ENCODE results near the gene ZBP1.

The ZBP1 gene

GRCh38 chr20:57566803-57567459, 53.3 kb downstream of the ZBP1 start:
- H3K27ac ChIP-seq = no peak overlapping the region
- TF ChIP-seq ZFX (IDR thresholded peaks at IDR 0.05; ENCODE audit: borderline replicate concordance) = no peak
- TF ChIP-seq, protein P1, sequence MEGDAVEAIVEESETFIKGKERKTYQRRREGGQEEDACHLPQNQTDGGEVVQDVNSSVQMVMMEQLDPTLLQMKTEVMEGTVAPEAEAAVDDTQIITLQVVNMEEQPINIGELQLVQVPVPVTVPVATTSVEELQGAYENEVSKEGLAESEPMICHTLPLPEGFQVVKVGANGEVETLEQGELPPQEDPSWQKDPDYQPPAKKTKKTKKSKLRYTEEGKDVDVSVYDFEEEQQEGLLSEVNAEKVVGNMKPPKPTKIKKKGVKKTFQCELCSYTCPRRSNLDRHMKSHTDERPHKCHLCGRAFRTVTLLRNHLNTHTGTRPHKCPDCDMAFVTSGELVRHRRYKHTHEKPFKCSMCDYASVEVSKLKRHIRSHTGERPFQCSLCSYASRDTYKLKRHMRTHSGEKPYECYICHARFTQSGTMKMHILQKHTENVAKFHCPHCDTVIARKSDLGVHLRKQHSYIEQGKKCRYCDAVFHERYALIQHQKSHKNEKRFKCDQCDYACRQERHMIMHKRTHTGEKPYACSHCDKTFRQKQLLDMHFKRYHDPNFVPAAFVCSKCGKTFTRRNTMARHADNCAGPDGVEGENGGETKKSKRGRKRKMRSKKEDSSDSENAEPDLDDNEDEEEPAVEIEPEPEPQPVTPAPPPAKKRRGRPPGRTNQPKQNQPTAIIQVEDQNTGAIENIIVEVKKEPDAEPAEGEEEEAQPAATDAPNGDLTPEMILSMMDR (IDR thresholded peaks at IDR 0.05) = no peak

DNA sequence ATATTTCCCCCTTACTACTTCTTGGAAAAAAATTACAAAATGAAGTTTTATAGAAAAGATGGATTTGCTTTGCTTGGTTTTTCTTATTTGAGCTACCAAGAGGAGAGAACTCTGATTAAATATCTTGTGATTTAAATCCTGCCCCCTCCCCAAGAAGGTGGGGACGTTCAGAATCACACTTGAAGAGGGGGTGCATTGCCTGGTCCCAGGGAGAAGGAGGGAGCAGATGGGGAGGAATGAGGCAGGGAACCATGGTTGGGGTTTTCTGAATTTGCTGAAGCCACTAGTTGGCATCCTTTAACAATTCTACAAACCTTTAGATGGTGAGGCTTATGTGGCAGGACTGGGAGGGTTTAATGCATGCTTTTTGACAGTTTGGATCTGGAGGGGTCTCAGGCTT, 53.8 kb downstream of the ZBP1 start:
- H3K27ac ChIP-seq = no peak overlapping the region
- TF ChIP-seq, protein P1 (IDR thresholded peaks at IDR 0.05) = no peak
- TF ChIP-seq ZFX (IDR thresholded peaks at IDR 0.05; ENCODE audit: borderline replicate concordance) = no peak

DNA sequence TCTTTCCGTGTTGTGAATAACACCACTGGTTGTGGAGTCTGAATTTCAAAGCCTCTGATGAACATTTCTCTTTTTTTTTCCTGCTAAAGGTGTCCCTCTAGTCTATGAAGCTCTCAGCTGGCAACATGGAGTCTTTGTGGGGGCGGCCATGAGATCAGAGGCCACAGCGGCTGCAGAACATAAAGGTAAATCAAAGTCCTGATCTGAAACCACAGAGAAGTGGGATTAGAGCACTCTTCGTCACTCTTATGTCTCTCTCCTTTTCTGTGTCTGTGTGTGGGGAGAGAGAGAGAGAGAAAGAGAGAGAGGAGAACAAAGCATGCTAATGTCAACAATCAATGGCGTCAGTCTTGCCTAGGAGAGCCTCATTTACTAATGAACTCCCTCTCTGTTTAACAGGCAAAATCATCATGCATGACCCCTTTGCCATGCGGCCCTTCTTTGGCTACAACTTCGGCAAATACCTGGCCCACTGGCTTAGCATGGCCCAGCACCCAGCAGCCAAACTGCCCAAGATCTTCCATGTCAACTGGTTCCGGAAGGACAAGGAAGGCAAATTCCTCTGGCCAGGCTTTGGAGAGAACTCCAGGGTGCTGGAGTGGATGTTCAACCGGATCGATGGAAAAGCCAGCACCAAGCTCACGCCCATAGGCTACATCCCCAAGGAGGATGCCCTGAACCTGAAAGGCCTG, 55.1 kb downstream of the ZBP1 start:
- no peak overlapping the region for H3K27ac ChIP-seq
- TF ChIP-seq, protein P1 (IDR thresholded peaks at IDR 0.05) = no peak
- no peak for TF ChIP-seq ZFX (IDR thresholded peaks at IDR 0.05; ENCODE audit: borderline replicate concordance)

GRCh38 chr20:57564180-57564802, 55.9 kb downstream of the ZBP1 start:
- H3K27ac ChIP-seq = no peak overlapping the region
- TF ChIP-seq, protein P1 (IDR thresholded peaks at IDR 0.05) = no peak
- no peak for TF ChIP-seq ZFX (IDR thresholded peaks at IDR 0.05; ENCODE audit: borderline replicate concordance)

- no peak for TF ChIP-seq ZFX (IDR thresholded peaks at IDR 0.05; ENCODE audit: borderline replicate concordance)
- TF ChIP-seq, protein P1 (IDR thresholded peaks at IDR 0.05) = no peak
- H3K27ac ChIP-seq = no peak overlapping the region
These were observed 56.7 kb downstream of the ZBP1 start for GRCh38 chr20:57563522-57563921.

DNA sequence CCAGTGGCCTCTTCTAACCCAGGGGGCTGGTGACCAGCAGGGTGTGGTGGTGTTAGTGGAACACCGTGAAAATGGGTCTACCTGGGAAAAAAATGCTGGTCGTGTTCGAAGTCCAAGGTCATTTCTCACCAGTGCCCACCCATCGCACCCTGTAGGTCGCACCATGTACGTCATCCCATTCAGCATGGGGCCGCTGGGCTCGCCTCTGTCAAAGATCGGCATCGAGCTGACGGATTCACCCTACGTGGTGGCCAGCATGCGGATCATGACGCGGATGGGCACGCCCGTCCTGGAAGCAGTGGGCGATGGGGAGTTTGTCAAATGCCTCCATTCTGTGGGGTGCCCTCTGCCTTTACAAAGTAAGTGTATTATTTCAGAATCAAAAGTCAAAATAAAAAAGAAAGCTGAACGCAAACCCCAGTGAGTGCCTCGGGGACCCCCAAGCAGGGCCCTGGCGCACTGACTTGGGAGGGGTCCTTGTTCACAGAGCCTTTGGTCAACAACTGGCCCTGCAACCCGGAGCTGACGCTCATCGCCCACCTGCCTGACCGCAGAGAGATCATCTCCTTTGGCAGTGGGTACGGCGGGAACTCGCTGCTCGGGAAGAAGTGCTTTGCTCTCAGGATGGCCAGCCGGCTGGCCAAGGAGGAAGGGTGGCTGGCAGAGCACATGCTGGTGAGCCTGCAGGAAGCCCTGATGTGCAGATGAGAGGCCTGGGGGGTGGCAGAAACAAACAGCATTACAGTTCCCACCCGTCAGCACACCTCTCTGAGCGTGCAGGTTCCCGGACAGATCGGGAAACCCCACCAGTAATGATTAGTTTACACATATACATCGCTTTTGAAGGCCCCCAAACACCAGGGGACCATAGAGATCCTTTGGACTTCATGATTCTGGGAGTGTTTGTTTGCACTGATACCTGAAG, 57.4 kb downstream of the ZBP1 start:
- TF ChIP-seq, protein P1 (IDR thresholded peaks at IDR 0.05) = no peak
- no peak for TF ChIP-seq ZFX (IDR thresholded peaks at IDR 0.05; ENCODE audit: borderline replicate concordance)
- no peak overlapping the region for H3K27ac ChIP-seq

All from 22Rv1 (cell line).